ENCODE measurements around the gene CAMK1D.

- TF ChIP-seq JUN (IDR thresholded peaks at IDR 0.05; ENCODE audit: borderline replicate concordance, insufficient read depth, insufficient read length, low read depth) (no peak), POLR2A (IDR thresholded peaks at IDR 0.05; ENCODE audit: low read depth, low read length) (no peak), CTCF (IDR thresholded peaks at IDR 0.05; ENCODE audit: extremely low read depth in 1 of 2, insufficient read depth in 1 of 2, low read depth in 1 of 2, low read length in 2 of 2) (no peak), POLR2AphosphoS5 (IDR thresholded peaks at IDR 0.05; ENCODE audit: insufficient read depth, low read depth, low read length) (no peak)
These were observed 457.9 kb downstream of the CAMK1D start for GRCh38 chr10:12807096-12807755.

All from endothelial cell of umbilical vein (primary cell).